Astrocyte of the cerebellum (primary cell): ENCODE measurements around the gene TGFBR1.

Experiments used
- DNase-seq: peaks from one replicate; pipeline ENCODE4 v3.0.0-alpha.2; 2011; ENCODE audit warnings: low read depth
- H3K4me3 ChIP-seq: 2 replicates; pipeline ENCODE4 v1.5.1; 2011; ENCODE audit warnings: mild to moderate bottlenecking, low read depth, low read length, moderate library complexity
- CTCF ChIP-seq: IDR thresholded peaks from 2 replicates; pipeline ENCODE4 v1.5.1; 2012; ENCODE audit warnings: low read length, low read depth, moderate library complexity, mild to moderate bottlenecking; ENCODE audit errors: missing control alignments
- in situ Hi-C: cut with HindIII; loops from 2 replicates; pipeline ENCODE4 v1.10.0; 2017; ENCODE audit warnings: low sequenced_read_pairs

Gene TGFBR1

DNA sequence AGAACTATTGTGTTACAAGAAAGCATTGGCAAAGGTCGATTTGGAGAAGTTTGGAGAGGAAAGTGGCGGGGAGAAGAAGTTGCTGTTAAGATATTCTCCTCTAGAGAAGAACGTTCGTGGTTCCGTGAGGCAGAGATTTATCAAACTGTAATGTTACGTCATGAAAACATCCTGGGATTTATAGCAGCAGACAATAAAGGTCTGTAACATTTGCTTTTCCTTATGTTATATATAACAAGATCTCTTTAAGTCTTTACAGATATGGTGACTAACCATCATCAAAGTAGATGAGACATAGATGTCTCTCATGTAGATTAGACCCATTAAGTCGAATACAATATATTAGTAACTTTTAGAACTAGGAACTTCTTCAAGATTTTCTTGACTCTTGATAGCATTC, 33.0 kb downstream of the TGFBR1 start:
- in situ Hi-C loops, result no loop called here
- DNase-seq, result no peak
- H3K4me3 ChIP-seq, result no peak overlapping the region
- no peak for TF ChIP-seq CTCF

DNA sequence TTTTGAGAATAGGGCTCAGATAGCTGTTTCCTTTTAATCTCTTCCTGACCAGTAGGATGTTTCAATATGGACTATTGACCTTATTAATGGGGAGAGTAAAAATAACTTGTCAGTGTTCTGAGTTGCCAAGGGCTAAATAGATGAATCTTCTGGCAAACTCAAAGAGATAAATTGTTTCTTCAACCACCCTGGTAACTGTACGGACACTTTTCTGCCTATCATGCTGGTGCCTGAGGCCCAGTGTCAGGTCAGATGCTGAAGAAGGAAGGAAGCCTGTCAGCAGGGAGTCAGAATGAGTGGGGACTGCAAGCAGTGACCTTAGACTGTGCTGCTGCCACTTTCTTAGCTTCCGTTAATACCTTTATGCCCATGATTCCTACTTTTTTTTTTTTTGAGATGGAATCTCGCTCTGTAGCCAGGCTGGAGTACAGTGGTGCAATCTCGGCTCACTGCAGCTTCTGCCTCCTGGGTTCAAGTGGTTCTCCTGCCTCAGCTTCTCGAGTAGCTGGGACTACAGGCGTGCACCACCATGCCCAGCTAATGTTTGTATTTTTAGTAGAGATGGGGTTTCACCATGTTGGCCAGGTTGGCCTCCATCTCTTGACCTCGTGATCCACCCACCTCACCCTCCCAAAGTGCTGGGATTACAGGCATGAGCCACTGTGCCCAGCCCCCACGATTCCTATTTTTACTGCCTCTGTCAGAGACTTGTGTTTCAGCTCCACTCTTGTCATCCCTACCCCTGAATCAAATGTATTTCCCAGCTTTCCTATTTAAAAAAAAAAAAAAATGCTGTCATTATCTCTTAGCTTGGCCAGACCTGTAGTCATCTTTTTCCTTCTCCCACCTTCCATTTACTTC, 33.7 kb downstream of the TGFBR1 start:
- H3K4me3 ChIP-seq, result no peak overlapping the region
- in situ Hi-C loops, result no loop called here
- no peak for DNase-seq
- no peak for TF ChIP-seq CTCF

GRCh38 chr9:99139868-99140267, 35.0 kb downstream of the TGFBR1 start:
- no peak overlapping the region for H3K4me3 ChIP-seq
- in situ Hi-C loops, result loop anchor here (5.0 kb wide), 1 partner anchor 293 kb away; no protein-coding TSS in a partner anchor
- no peak for DNase-seq
- TF ChIP-seq CTCF, result no peak

- peak; percentile 55 for DNase-seq
- peak; percentile 96 for TF ChIP-seq CTCF
- in situ Hi-C loops, result loop anchor here (5.0 kb wide), 1 partner anchor 293 kb away; no protein-coding TSS in a partner anchor
- no peak overlapping the region for H3K4me3 ChIP-seq
Measured at GRCh38 chr9:99140685-99141314, 35.9 kb downstream of the TGFBR1 start.

DNA sequence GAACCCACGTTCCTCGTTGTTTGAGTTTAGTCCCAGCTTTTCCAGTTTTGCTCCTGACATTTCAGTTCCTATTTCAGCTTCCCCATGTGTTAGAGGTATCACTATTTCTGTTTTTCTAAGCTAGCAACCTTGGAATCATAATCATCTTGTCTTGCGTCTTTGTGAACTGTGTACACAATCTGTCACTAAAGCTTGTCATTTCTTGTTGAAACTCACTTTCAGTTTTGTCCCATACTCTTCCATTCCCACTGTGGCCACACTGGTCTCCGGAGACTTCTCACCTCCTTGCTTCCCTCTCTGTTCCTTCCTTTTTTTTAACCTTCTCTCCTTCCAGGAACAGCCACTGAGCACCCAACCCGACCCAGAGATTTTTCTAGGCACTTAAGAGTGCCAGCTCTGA, 36.9 kb downstream of the TGFBR1 start:
- TF ChIP-seq CTCF, result no peak
- in situ Hi-C loops, result loop anchor here (5.0 kb wide), 1 partner anchor 295 kb away; no protein-coding TSS in a partner anchor
- no peak overlapping the region for H3K4me3 ChIP-seq
- no peak for DNase-seq

DNA sequence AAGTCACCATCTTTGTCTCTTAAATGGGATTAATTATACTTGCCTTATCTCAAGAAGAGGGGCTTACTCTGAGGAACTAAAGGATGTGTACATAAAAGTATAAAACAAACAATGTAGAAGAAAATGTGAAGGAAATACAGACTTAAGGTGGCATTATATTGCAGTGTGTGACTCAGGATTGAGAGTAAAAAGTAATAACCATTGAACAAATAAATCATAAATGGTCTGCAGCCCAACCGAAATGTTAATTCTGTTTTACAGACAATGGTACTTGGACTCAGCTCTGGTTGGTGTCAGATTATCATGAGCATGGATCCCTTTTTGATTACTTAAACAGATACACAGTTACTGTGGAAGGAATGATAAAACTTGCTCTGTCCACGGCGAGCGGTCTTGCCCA, 37.4 kb downstream of the TGFBR1 start:
- H3K4me3 ChIP-seq, result no peak overlapping the region
- no peak for TF ChIP-seq CTCF
- in situ Hi-C loops, result loop anchor here (5.0 kb wide), 1 partner anchor 295 kb away; no protein-coding TSS in a partner anchor
- DNase-seq, result no peak
